ENCODE data around the gene ABCG1. TPM values are rescaled to one million over a fixed set of nuclear protein-coding genes. Genes with fewer than 3 reads are reported as not detected.

The ABCG1 gene
- total RNA-seq, 4 donors from 2014 or later = 33.0 to 68.5 (median 40.8) TPM

- TF ChIP-seq POLR2A (IDR thresholded peaks at IDR 0.05) = no peak
- TF ChIP-seq CTCF (IDR thresholded peaks at IDR 0.05) = no peak
- H3K4me3 ChIP-seq = no peak overlapping the region
These were observed 28.5 kb upstream of the ABCG1 start for GRCh38 chr21:42190486-42190863.

GRCh38 chr21:42191064-42191463 is 27.9 kb upstream of the ABCG1 start:
- Histone ChIP-seq H3K27ac (no peak overlapping the region), H3K27me3 (no peaks in the 10 kb centered on the region), H3K36me3 (no peaks in the 10 kb centered on the region), H3K4me1 (peaks cover 0 to 20% (median 15%) of the 10 kb centered on the region in 4 donors), H3K9me3 (no peaks in the 10 kb centered on the region), H3K4me3 (no peak overlapping the region)
- DNase-seq = no peak
- no peak for TF ChIP-seq POLR2A (IDR thresholded peaks at IDR 0.05)
- no peak for TF ChIP-seq CTCF (IDR thresholded peaks at IDR 0.05)

More at GRCh38 chr21:42190486-42190863, 28.5 kb upstream of the ABCG1 start:
- Histone ChIP-seq H3K9me3 (no peaks in the 10 kb centered on the region), H3K4me1 (peaks cover 0 to 20% (median 15%) of the 10 kb centered on the region in 4 donors), H3K27ac (no peak overlapping the region), H3K27me3 (no peaks in the 10 kb centered on the region), H3K36me3 (no peaks in the 10 kb centered on the region)
- DNase-seq = no peak

GRCh38 chr21:42191696-42192595 is 27.0 kb upstream of the ABCG1 start:
- DNase-seq = no peak
- no peak for TF ChIP-seq POLR2A (IDR thresholded peaks at IDR 0.05)
- TF ChIP-seq CTCF (IDR thresholded peaks at IDR 0.05) = no peak
- Histone ChIP-seq H3K27me3 (no peaks in the 10 kb centered on the region), H3K27ac (no peak overlapping the region), H3K9me3 (no peaks in the 10 kb centered on the region), H3K36me3 (no peaks in the 10 kb centered on the region), H3K4me1 (peaks cover 0 to 20% (median 15%) of the 10 kb centered on the region in 4 donors), H3K4me3 (no peak overlapping the region)

- Histone ChIP-seq H3K4me3 (no peak overlapping the region), H3K27ac (no peak overlapping the region), H3K4me1 (peaks cover 0 to 18% (median 10%) of the 10 kb centered on the region in 4 donors), H3K36me3 (no peaks in the 10 kb centered on the region), H3K27me3 (no peaks in the 10 kb centered on the region), H3K9me3 (no peaks in the 10 kb centered on the region)
- TF ChIP-seq CTCF (IDR thresholded peaks at IDR 0.05) = no peak
- no peak for TF ChIP-seq POLR2A (IDR thresholded peaks at IDR 0.05)
- DNase-seq = no peak
These were observed 25.7 kb upstream of the ABCG1 start for GRCh38 chr21:42193131-42193671.

GRCh38 chr21:42193721-42194120 is 25.2 kb upstream of the ABCG1 start:
- H3K36me3 ChIP-seq = no peaks in the 10 kb centered on the region
- H3K27ac ChIP-seq = no peak overlapping the region
- TF ChIP-seq POLR2A (IDR thresholded peaks at IDR 0.05) (no peak), CTCF (IDR thresholded peaks at IDR 0.05) (no peak)
- no peak overlapping the region for H3K4me3 ChIP-seq
- H3K27me3 ChIP-seq = no peaks in the 10 kb centered on the region
- H3K9me3 ChIP-seq = no peaks in the 10 kb centered on the region
- no peak for DNase-seq
- peaks cover 0 to 16% (median 8%) of the 10 kb centered on the region in 4 donors for H3K4me1 ChIP-seq

Data from Peyer's patch (tissue), 4 donors.